Liver (tissue), 9 donors: ENCODE measurements around the gene ANKRD11. TPM values are rescaled to one million over a fixed set of nuclear protein-coding genes. Genes with fewer than 3 reads are reported as not detected.

Source experiments
- DNase-seq: peaks from one replicate; pipeline ENCODE4 v3.0.0-alpha.2; 2017; ENCODE audit warnings: low spot score
- H3K27ac ChIP-seq, 2 donors: one replicate each; pipeline ENCODE4 v1.7.0; 2013; ENCODE audit warnings: inconsistent platforms in 2 of 2, low read length in 2 of 2, control low read depth in 1 of 2, low read depth in 1 of 2, mild to moderate bottlenecking in 1 of 2
- H3K27me3 ChIP-seq, 4 donors: one replicate each; pipeline versions ENCODE4 v1.6.1 to v1.7.0; 2013; ENCODE audit warnings: low read length in 3 of 4, inconsistent platforms in 1 of 4, mild to moderate bottlenecking in 1 of 4, moderate library complexity in 1 of 4; ENCODE audit not compliant: control insufficient read depth in 4 of 4, insufficient read depth in 4 of 4
- H3K36me3 ChIP-seq, 4 donors: one replicate each; pipeline versions ENCODE4 v1.6.1 to v1.7.0; 2013; ENCODE audit warnings: low read length in 3 of 4, mild to moderate bottlenecking in 3 of 4, low read depth in 1 of 4, moderate library complexity in 1 of 4; ENCODE audit not compliant: control insufficient read depth in 4 of 4, insufficient read depth in 3 of 4
- H3K4me1 ChIP-seq, 4 donors: one replicate each; pipeline versions ENCODE4 v1.6.1 to v1.7.0; 2013; ENCODE audit warnings: low read length in 3 of 4, mild to moderate bottlenecking in 3 of 4, moderate library complexity in 1 of 4; ENCODE audit not compliant: control insufficient read depth in 4 of 4, insufficient read depth in 4 of 4
- H3K4me3 ChIP-seq, 3 donors: one replicate each; pipeline versions ENCODE4 v1.6.1 to v1.7.0; 2013; ENCODE audit warnings: low read length in 3 of 3, control low read depth in 1 of 3, low read depth in 1 of 3, mild to moderate bottlenecking in 1 of 3
- H3K9ac ChIP-seq, 2 donors: one replicate each; pipeline ENCODE4 v1.7.0; 2013; ENCODE audit warnings: low read length in 2 of 2, mild to moderate bottlenecking in 2 of 2, moderate library complexity in 2 of 2, control low read depth in 1 of 2, low read depth in 1 of 2
- H3K9me3 ChIP-seq, 4 donors: one replicate each; pipeline versions ENCODE4 v1.6.1 to v1.7.0; 2013; ENCODE audit warnings: low read length in 3 of 4; ENCODE audit not compliant: control insufficient read depth in 4 of 4
- EGR1 ChIP-seq, 2 donors: IDR thresholded peaks; 2 replicates each; pipeline ENCODE4 v1.6.1; 2016 to 2018; ENCODE audit warnings: antibody characterized with exemption in 2 of 2, low read depth in 2 of 2
- FOXA1 ChIP-seq: IDR thresholded peaks from 2 replicates; pipeline ENCODE4 v1.6.1; 2016; ENCODE audit warnings: antibody characterized with exemption
- FOXA2 ChIP-seq: IDR thresholded peaks from 2 replicates; pipeline ENCODE4 v1.6.1; 2016; ENCODE audit warnings: antibody characterized with exemption
- GABPA ChIP-seq, 2 donors: IDR thresholded peaks in 1 of 2; conservative IDR thresholded peaks in 1 of 2; 2 replicates each; pipeline ENCODE4 v1.6.1; 2016; ENCODE audit warnings: antibody characterized with exemption in 2 of 2, mild to moderate bottlenecking in 1 of 2, moderate library complexity in 1 of 2
- HNF4A ChIP-seq, 2 donors: conservative IDR thresholded peaks; 2 replicates each; pipeline ENCODE4 v1.6.1; 2016; ENCODE audit warnings: antibody characterized with exemption in 2 of 2, mild to moderate bottlenecking in 2 of 2
- HNF4G ChIP-seq: IDR thresholded peaks from 2 replicates; pipeline ENCODE4 v1.6.1; 2016; ENCODE audit warnings: antibody characterized with exemption
- JUND ChIP-seq, 2 donors: IDR thresholded peaks; 2 replicates each; pipeline ENCODE4 v1.6.1; 2016; ENCODE audit warnings: antibody characterized with exemption in 2 of 2
- NR2F2 ChIP-seq: IDR thresholded peaks from 2 replicates; pipeline ENCODE4 v1.6.1; 2016; ENCODE audit warnings: antibody characterized with exemption
- RAD21 ChIP-seq, 2 donors: IDR thresholded peaks; 2 replicates each; pipeline ENCODE4 v1.6.1; 2016; ENCODE audit warnings: antibody characterized with exemption in 2 of 2, mild to moderate bottlenecking in 2 of 2
- RXRA ChIP-seq, 2 donors: IDR thresholded peaks; 2 replicates each; pipeline ENCODE4 v1.6.1; 2017 to 2018; ENCODE audit warnings: antibody characterized with exemption in 2 of 2, mild to moderate bottlenecking in 1 of 2
- SP1 ChIP-seq: IDR thresholded peaks from 2 replicates; pipeline ENCODE4 v1.6.1; 2018; ENCODE audit warnings: antibody characterized with exemption, mild to moderate bottlenecking
- TAF1 ChIP-seq: conservative IDR thresholded peaks from 2 replicates; pipeline ENCODE4 v1.6.1; 2016; ENCODE audit warnings: antibody characterized with exemption, mild to moderate bottlenecking
- YY1 ChIP-seq: IDR thresholded peaks from 2 replicates; pipeline ENCODE4 v1.6.1; 2016; ENCODE audit warnings: antibody characterized with exemption, mild to moderate bottlenecking
- WGBS: extraction: QIAGEN DNeasy Blood & Tissue Kit; methylation state at CpG from one replicate; pipeline ENCODE4 v1.1.7; 2013; 5-methylcytosine and 5-hydroxymethylcytosine counted together
- polyA plus RNA-seq, 2 donors: library from polyadenylated mRNA; stranded (reverse) in 1 of 2; unstranded in 1 of 2; fragments of 200-250 nt in 1 of 2; fragments of >200 nt in 1 of 2; fragmentation: Nextera tagmentation in 1 of 2; extraction: Ambion mirVana in 1 of 2; gene quantifications; one replicate each; pipeline versions ENCODE4 v1.2.1 to v1.2.3, GENCODE V29; 2013 to 2015
- total RNA-seq, 2 donors: library from RNA; depleted of rRNA; stranded (reverse); fragments of >200 nt; gene quantifications; one replicate each; pipeline ENCODE4 v1.2.3, GENCODE V29; 2014
- TF ChIP-seq, protein P1 (sequence below): IDR thresholded peaks from 2 replicates; pipeline ENCODE4 v1.6.1; 2016; ENCODE audit warnings: antibody characterized with exemption
- TF ChIP-seq, protein P2 (sequence below): IDR thresholded peaks from 2 replicates; pipeline ENCODE4 v1.6.1; 2016; ENCODE audit warnings: antibody characterized with exemption, mild to moderate bottlenecking
- TF ChIP-seq, protein P3 (sequence below): fragments of 150-350 bp; IDR thresholded peaks from 2 replicates; pipeline ENCODE4 v1.5.1; 2017; ENCODE audit warnings: improper control_type of control experiment, low read depth, low read length; ENCODE audit not compliant: missing input control
- TF ChIP-seq, protein P4 (sequence below): IDR thresholded peaks from 2 replicates; pipeline ENCODE4 v1.6.1; 2016; ENCODE audit warnings: antibody characterized with exemption
- TF ChIP-seq, protein P5 (sequence below): IDR thresholded peaks from 2 replicates; pipeline ENCODE4 v1.6.1; 2016; ENCODE audit warnings: antibody characterized with exemption
- donor health status: healthy.
- donor health status: healthy.
- donor health status: healthy.
- donor health status: healthy.
- donor health status: healthy.

The ANKRD11 gene
- total and polyA plus RNA-seq, 4 donors = 16.3 to 55.1 (median 28.0) TPM

DNA sequence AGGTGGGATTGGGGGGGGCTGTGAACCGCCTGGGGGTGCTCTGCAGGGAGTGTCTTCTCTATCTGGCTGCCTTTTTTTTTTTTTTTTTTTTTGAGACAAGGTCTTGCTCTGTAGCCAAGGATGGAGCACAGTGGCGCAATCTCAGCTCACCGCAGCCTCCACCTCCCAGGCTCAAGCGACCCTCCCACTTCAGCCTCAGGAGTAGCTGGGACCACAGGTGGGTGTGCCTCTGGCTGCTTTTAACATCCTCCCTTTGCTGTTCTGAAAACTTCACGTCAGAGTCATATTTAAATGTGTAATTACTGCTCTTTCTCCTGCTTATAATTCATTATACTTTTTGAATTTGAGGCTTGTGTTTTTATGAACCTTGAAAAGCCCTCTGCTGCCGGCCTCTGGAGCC is 194.4 kb downstream of the ANKRD11 start (continued):
- TF ChIP-seq, protein P1, sequence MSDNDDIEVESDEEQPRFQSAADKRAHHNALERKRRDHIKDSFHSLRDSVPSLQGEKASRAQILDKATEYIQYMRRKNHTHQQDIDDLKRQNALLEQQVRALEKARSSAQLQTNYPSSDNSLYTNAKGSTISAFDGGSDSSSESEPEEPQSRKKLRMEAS = no peak
- TF ChIP-seq HNF4G = no peak

DNA sequence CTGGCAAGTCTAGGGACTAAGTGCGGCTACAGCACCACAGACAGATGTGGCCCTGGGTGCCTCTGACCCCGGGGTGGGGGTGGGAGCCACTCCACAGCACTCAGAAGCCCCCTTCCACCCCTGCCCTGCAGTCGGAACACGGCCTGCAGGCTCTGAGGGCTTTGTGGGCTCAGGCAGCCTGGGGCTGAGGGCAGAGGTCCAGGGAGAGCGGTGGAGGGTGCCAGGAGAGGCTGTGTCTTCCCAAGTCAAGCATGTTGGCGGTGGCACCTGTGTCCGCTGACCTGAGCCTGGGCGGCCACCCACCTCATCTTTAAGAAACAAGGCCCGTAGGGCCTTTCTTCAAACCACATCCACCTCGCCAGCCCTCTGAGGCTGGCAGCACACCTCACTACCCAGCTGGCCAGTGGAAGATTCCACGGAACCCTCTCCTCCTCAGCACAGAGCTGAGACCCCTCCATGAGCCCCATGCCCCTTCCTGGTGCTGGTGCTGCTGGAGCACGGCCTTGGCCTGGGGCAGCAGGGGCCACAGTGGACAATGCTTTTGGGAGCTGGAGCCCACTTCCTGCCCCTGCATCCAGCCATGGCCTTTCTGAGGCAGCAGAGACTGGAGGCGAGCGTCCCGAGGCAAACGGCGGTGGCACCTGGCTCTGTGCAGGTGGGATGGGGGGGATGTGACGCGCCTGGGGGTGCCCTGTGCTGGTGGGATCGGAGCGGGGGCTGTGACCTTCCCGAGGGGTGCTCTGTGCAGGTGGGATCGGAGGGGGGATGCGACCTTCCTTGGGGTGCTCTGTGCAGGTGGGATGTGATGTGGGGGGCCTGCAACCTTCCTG is 195.1 kb downstream of the ANKRD11 start:
- Histone ChIP-seq H3K4me1 (no peaks in the 10 kb centered on the region), H3K36me3 (peaks cover 3 to 13% (median 7%) of the 10 kb centered on the region in 4 donors)

More for the DNA sequence above, 195.1 kb downstream of the ANKRD11 start:
- H3K9me3 ChIP-seq = no peaks in the 10 kb centered on the region
- DNase-seq = no peak
- H3K9ac ChIP-seq = no peak overlapping the region
- no peaks in the 10 kb centered on the region for H3K27me3 ChIP-seq
- no peak for TF ChIP-seq TAF1
- no peak for TF ChIP-seq HNF4A (conservative IDR thresholded peaks at IDR 0.05)
- TF ChIP-seq, protein P2, sequence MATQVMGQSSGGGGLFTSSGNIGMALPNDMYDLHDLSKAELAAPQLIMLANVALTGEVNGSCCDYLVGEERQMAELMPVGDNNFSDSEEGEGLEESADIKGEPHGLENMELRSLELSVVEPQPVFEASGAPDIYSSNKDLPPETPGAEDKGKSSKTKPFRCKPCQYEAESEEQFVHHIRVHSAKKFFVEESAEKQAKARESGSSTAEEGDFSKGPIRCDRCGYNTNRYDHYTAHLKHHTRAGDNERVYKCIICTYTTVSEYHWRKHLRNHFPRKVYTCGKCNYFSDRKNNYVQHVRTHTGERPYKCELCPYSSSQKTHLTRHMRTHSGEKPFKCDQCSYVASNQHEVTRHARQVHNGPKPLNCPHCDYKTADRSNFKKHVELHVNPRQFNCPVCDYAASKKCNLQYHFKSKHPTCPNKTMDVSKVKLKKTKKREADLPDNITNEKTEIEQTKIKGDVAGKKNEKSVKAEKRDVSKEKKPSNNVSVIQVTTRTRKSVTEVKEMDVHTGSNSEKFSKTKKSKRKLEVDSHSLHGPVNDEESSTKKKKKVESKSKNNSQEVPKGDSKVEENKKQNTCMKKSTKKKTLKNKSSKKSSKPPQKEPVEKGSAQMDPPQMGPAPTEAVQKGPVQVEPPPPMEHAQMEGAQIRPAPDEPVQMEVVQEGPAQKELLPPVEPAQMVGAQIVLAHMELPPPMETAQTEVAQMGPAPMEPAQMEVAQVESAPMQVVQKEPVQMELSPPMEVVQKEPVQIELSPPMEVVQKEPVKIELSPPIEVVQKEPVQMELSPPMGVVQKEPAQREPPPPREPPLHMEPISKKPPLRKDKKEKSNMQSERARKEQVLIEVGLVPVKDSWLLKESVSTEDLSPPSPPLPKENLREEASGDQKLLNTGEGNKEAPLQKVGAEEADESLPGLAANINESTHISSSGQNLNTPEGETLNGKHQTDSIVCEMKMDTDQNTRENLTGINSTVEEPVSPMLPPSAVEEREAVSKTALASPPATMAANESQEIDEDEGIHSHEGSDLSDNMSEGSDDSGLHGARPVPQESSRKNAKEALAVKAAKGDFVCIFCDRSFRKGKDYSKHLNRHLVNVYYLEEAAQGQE = no peak
- no peak for TF ChIP-seq YY1
- TF ChIP-seq, protein P1 = no peak
- TF ChIP-seq GABPA (IDR thresholded peaks at IDR 0.05 in 1 of 2, conservative IDR thresholded peaks at IDR 0.05 in 1 of 2) = no peak
- TF ChIP-seq, protein P3, sequence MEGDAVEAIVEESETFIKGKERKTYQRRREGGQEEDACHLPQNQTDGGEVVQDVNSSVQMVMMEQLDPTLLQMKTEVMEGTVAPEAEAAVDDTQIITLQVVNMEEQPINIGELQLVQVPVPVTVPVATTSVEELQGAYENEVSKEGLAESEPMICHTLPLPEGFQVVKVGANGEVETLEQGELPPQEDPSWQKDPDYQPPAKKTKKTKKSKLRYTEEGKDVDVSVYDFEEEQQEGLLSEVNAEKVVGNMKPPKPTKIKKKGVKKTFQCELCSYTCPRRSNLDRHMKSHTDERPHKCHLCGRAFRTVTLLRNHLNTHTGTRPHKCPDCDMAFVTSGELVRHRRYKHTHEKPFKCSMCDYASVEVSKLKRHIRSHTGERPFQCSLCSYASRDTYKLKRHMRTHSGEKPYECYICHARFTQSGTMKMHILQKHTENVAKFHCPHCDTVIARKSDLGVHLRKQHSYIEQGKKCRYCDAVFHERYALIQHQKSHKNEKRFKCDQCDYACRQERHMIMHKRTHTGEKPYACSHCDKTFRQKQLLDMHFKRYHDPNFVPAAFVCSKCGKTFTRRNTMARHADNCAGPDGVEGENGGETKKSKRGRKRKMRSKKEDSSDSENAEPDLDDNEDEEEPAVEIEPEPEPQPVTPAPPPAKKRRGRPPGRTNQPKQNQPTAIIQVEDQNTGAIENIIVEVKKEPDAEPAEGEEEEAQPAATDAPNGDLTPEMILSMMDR = no peak
- TF ChIP-seq, protein P4, sequence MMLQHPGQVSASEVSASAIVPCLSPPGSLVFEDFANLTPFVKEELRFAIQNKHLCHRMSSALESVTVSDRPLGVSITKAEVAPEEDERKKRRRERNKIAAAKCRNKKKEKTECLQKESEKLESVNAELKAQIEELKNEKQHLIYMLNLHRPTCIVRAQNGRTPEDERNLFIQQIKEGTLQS = no peak
- no peak for TF ChIP-seq JUND (IDR thresholded peaks at IDR 0.05)
- TF ChIP-seq NR2F2 = no peak
- TF ChIP-seq SP1 = no peak
- TF ChIP-seq FOXA2 = no peak
- TF ChIP-seq HNF4G = no peak
- TF ChIP-seq RAD21 (IDR thresholded peaks at IDR 0.05) = no peak
- TF ChIP-seq EGR1 (IDR thresholded peaks at IDR 0.05; ENCODE audit: low read depth in 2 of 2) = no peak
- TF ChIP-seq, protein P5, sequence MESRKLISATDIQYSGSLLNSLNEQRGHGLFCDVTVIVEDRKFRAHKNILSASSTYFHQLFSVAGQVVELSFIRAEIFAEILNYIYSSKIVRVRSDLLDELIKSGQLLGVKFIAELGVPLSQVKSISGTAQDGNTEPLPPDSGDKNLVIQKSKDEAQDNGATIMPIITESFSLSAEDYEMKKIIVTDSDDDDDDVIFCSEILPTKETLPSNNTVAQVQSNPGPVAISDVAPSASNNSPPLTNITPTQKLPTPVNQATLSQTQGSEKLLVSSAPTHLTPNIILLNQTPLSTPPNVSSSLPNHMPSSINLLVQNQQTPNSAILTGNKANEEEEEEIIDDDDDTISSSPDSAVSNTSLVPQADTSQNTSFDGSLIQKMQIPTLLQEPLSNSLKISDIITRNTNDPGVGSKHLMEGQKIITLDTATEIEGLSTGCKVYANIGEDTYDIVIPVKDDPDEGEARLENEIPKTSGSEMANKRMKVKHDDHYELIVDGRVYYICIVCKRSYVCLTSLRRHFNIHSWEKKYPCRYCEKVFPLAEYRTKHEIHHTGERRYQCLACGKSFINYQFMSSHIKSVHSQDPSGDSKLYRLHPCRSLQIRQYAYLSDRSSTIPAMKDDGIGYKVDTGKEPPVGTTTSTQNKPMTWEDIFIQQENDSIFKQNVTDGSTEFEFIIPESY = no peak
- no peak for TF ChIP-seq RXRA (IDR thresholded peaks at IDR 0.05)
- no peak for TF ChIP-seq FOXA1
- no peak overlapping the region for H3K4me3 ChIP-seq
- no peak overlapping the region for H3K27ac ChIP-seq
- WGBS = 95% methylated on average over 24 of the region's 24 CpGs
